H1 (cell line): Measurements from ENCODE around the gene H2AZ2. TPM values are rescaled to one million over a fixed set of nuclear protein-coding genes. Genes with fewer than 3 reads are reported as not detected.
A peak's percentile ranks its signal among the peaks of the same experiment; 100 is the strongest.

Source experiments
- CTCF ChIA-PET: fragments of 300-600 bp; sonication (Branson Sonifier 250); formaldehyde crosslinking; loops from one replicate; lab custom pipeline; 2021; ENCODE audit not compliant: partially characterized antibody; lab: Charles Lee
- POLR2A ChIA-PET: fragments of 300-600 bp; sonication (Branson Sonifier 250); formaldehyde crosslinking; loops from one replicate; lab custom pipeline; 2021; ENCODE audit warnings: inconsistent platforms; ENCODE audit not compliant: partially characterized antibody; lab: Charles Lee
- DNase-seq, 2 experiments: peaks; one replicate each; pipeline versions ENCODE4 v3.0.0 to v3.0.0-alpha.2; 2010 to 2022; ENCODE audit warnings: low spot score in 2 of 2, low read depth in 1 of 2, mixed read lengths in 1 of 2
- FAIRE-seq: peaks from 2 replicates; lab custom pipeline; 2011; peaks lifted over from hg19 to GRCh38; lab: Jason Lieb, UNC
- H2AFZ ChIP-seq: 2 replicates; pipeline ENCODE4 v1.8.1; 2012; ENCODE audit warnings: low read length, inconsistent platforms
- H2AK5ac ChIP-seq: 2 replicates; pipeline ENCODE4 v1.6.1; 2013; ENCODE audit warnings: low read depth, low read length
- H2BK120ac ChIP-seq: replicated peaks from 2 replicates; pipeline ENCODE3; 2013; ENCODE audit warnings: low read depth, low read length, inconsistent platforms
- H2BK12ac ChIP-seq: 2 replicates; pipeline ENCODE4 v1.6.1; 2013; ENCODE audit warnings: low read depth, low read length
- H2BK15ac ChIP-seq: 2 replicates; pipeline ENCODE4 v1.6.1; 2013; ENCODE audit warnings: low read length
- H2BK20ac ChIP-seq: 2 replicates; pipeline ENCODE4 v1.6.1; 2013; ENCODE audit warnings: low read length
- H2BK5ac ChIP-seq: 2 replicates; pipeline ENCODE4 v1.6.1; 2013; ENCODE audit warnings: low read depth, low read length
- H3K14ac ChIP-seq: 2 replicates; pipeline ENCODE4 v1.6.1; 2013; ENCODE audit warnings: inconsistent platforms; ENCODE audit not compliant: insufficient read length
- H3K18ac ChIP-seq: 2 replicates; pipeline ENCODE4 v1.6.1; 2013; ENCODE audit warnings: low read length; ENCODE audit errors: extremely low read depth
- H3K23ac ChIP-seq: 2 replicates; pipeline ENCODE4 v1.6.1; 2013; ENCODE audit warnings: inconsistent platforms; ENCODE audit not compliant: insufficient read length
- H3K23me2 ChIP-seq: 2 replicates; pipeline ENCODE4 v1.6.1; 2013; ENCODE audit warnings: low read depth, low read length
- H3K27ac ChIP-seq: 2 replicates; pipeline ENCODE4 v1.6.1; 2011; ENCODE audit warnings: low read depth, low read length, inconsistent platforms
- H3K27me3 ChIP-seq, 4 experiments: replicated peaks in 1 of 4; 1 replicate in 1 of 4; 2 replicates in 3 of 4; pipeline versions ENCODE4 v1.6.1 to v1.8.1; 2011 to 2013; ENCODE audit warnings: low read length in 3 of 4, mild to moderate bottlenecking in 3 of 4, inconsistent platforms in 2 of 4, mixed read lengths in 2 of 4, moderate library complexity in 1 of 4; ENCODE audit not compliant: control insufficient read depth in 3 of 4, insufficient read depth in 3 of 4; ENCODE audit errors: extremely low read depth in 1 of 4
- H3K36me3 ChIP-seq, 4 experiments: 2 replicates each; pipeline versions ENCODE4 v1.6.1 to v1.8.1; 2011 to 2013; ENCODE audit warnings: mild to moderate bottlenecking in 4 of 4, low read length in 3 of 4, moderate library complexity in 2 of 4, control low read depth in 1 of 4, inconsistent platforms in 1 of 4; ENCODE audit not compliant: insufficient read depth in 4 of 4, control insufficient read depth in 2 of 4
- H3K4ac ChIP-seq: replicated peaks from 2 replicates; pipeline ENCODE3; 2013; ENCODE audit warnings: low read length, low read depth, mixed read lengths, inconsistent platforms; ENCODE audit not compliant: insufficient read length
- H3K4me1 ChIP-seq, 4 experiments: replicated peaks in 1 of 4; 1 replicate in 1 of 4; 2 replicates in 3 of 4; pipeline versions ENCODE4 v1.6.1 to v1.8.1; 2011 to 2013; ENCODE audit warnings: low read length in 3 of 4, inconsistent platforms in 2 of 4, mixed read lengths in 1 of 4; ENCODE audit not compliant: insufficient read depth in 4 of 4, control insufficient read depth in 3 of 4
- H3K4me2 ChIP-seq, 2 experiments: 2 replicates each; pipeline versions ENCODE4 v1.6.1 to v1.8.1; 2011 to 2013; ENCODE audit warnings: low read depth in 2 of 2, low read length in 2 of 2, control low read depth in 1 of 2, inconsistent platforms in 1 of 2, mild to moderate bottlenecking in 1 of 2; ENCODE audit not compliant: insufficient read depth in 1 of 2
- H3K4me3 ChIP-seq, 4 experiments: fragments of 200-600, 300-600 bp in 1 of 4; sonication (generic), shearing (Covaris generic), sonication (Bioruptor Twin) in 1 of 4; 2 replicates each; pipeline versions ENCODE4 v1.5.1 to v1.8.1; 2011 to 2016; ENCODE audit warnings: low read length in 4 of 4, low read depth in 3 of 4, control low read depth in 2 of 4, inconsistent platforms in 2 of 4, mild to moderate bottlenecking in 2 of 4, mixed read lengths in 1 of 4, moderate library complexity in 1 of 4; ENCODE audit not compliant: insufficient read depth in 2 of 4; ENCODE audit errors: extremely low read depth in 1 of 4
- H3K56ac ChIP-seq: replicated peaks from 2 replicates; pipeline ENCODE3; 2013; ENCODE audit warnings: low read depth, mild to moderate bottlenecking, mixed read lengths, low read length, inconsistent platforms; ENCODE audit not compliant: insufficient read length
- H3K79me1 ChIP-seq: 2 replicates; pipeline ENCODE4 v1.6.1; 2013; ENCODE audit warnings: low read depth, low read length, control low read depth
- H3K79me2 ChIP-seq, 2 experiments: 2 replicates each; pipeline versions ENCODE4 v1.6.1 to v1.8.1; 2012 to 2013; ENCODE audit warnings: low read length in 2 of 2, mild to moderate bottlenecking in 2 of 2, inconsistent platforms in 1 of 2; ENCODE audit not compliant: insufficient read depth in 2 of 2, control insufficient read depth in 1 of 2
- H3K9ac ChIP-seq, 4 experiments: replicated peaks in 1 of 4; 1 replicate in 1 of 4; 2 replicates in 3 of 4; pipeline versions ENCODE4 v1.6.1 to v1.8.1; 2011 to 2013; ENCODE audit warnings: low read depth in 3 of 4, low read length in 3 of 4, control low read depth in 2 of 4, mild to moderate bottlenecking in 2 of 4, moderate library complexity in 2 of 4, inconsistent platforms in 1 of 4; ENCODE audit errors: extremely low read depth in 1 of 4
- H3K9me3 ChIP-seq, 2 experiments: 2 replicates each; pipeline versions ENCODE4 v1.6.1 to v1.8.1; 2012 to 2013; ENCODE audit warnings: mild to moderate bottlenecking in 2 of 2, moderate library complexity in 2 of 2, control low read depth in 1 of 2, inconsistent platforms in 1 of 2, low read depth in 1 of 2, low read length in 1 of 2, mixed read lengths in 1 of 2; ENCODE audit not compliant: insufficient read depth in 2 of 2
- H4K20me1 ChIP-seq, 2 experiments: replicated peaks in 1 of 2; 2 replicates each; pipeline versions ENCODE3 to v1.8.1; 2011 to 2013; ENCODE audit warnings: inconsistent platforms in 2 of 2, low read length in 2 of 2, mild to moderate bottlenecking in 1 of 2; ENCODE audit not compliant: insufficient read depth in 2 of 2, control insufficient read depth in 1 of 2
- H4K5ac ChIP-seq: 2 replicates; pipeline ENCODE4 v1.6.1; 2013; ENCODE audit warnings: low read length, low read depth, mixed read lengths, inconsistent platforms; ENCODE audit not compliant: insufficient read length
- H4K8ac ChIP-seq: 2 replicates; pipeline ENCODE4 v1.8.0; 2013; ENCODE audit warnings: mild to moderate bottlenecking, moderate library complexity, low read length, inconsistent platforms; ENCODE audit not compliant: insufficient read depth; ENCODE audit errors: extremely low read depth
- H4K91ac ChIP-seq: replicated peaks from 2 replicates; pipeline ENCODE3; 2013; ENCODE audit warnings: low read length, mixed read lengths, inconsistent platforms; ENCODE audit not compliant: insufficient read length
- POLR2A ChIP-seq, 2 experiments: IDR thresholded peaks; 1 replicate in 1 of 2; 2 replicates in 1 of 2; pipeline ENCODE4 v1.6.1; 2011; ENCODE audit warnings: low read depth in 2 of 2, low read length in 2 of 2, mild to moderate bottlenecking in 2 of 2; ENCODE audit errors: control extremely low read depth in 1 of 2
- POLR2AphosphoS5 ChIP-seq: IDR thresholded peaks from 2 replicates; pipeline ENCODE4 v1.6.1; 2011; ENCODE audit warnings: low read depth, low read length
- RXRA ChIP-seq: IDR thresholded peaks from 2 replicates; pipeline ENCODE4 v1.6.1; 2011; ENCODE audit warnings: low read depth, mild to moderate bottlenecking, low read length, moderate library complexity; ENCODE audit not compliant: insufficient read depth
- WGBS, 2 experiments: shearing (Covaris generic) in 1 of 2; methylation state at CpG; one replicate each; pipeline versions ENCODE4 v1.1.6 to v1.1.7; 2013 to 2015; ENCODE audit warnings: low lambda C conversion rate in 2 of 2, mixed read lengths in 2 of 2, inconsistent platforms in 1 of 2, low coverage in 1 of 2, missing lambda C conversion rate in 1 of 2; ENCODE audit not compliant: insufficient replicate concordance in 2 of 2, insufficient coverage in 1 of 2, insufficient read length in 1 of 2; ENCODE audit errors: extremely low coverage in 1 of 2, missing lambda C conversion rate in 1 of 2; 5-methylcytosine and 5-hydroxymethylcytosine counted together
- polyA plus RNA-seq, 7 experiments: library from polyadenylated mRNA; depleted of rRNA in 3 of 7; stranded (reverse) in 5 of 7; unstranded in 2 of 7; fragments of >200 nt in 5 of 7; fragments of 200-250 nt in 2 of 7; gene quantifications; 1 replicate in 5 of 7; 2 replicates in 1 of 7; 4 replicates in 1 of 7; pipeline versions ENCODE4 v1.2.1 to v1.2.3, GENCODE V29; 2011 to 2013; ENCODE audit warnings: missing spikeins in 2 of 7, mixed read lengths in 2 of 7
- total RNA-seq: library from RNA; stranded (reverse); fragmentation: NEBNext Ultra II Directional; extraction: Animal tissue kit (Norgen Biotek cat#: 25700); gene quantifications from 2 replicates; pipeline ENCODE4 v1.2.1, GENCODE V29; 2021

The H2AZ2 gene
- total and polyA plus RNA-seq, 2 of the 8 experiments (the other 6 are each of a cell fraction or from before 2014, with no cell fraction given), result 168 to 187 TPM

GRCh38 chr7:44824894-44825526, 22.9 kb downstream of the H2AZ2 start:
- Histone ChIP-seq H3K4me1 (no peaks in the 10 kb centered on the region), H4K5ac (no peak overlapping the region), H2BK5ac (no peak overlapping the region), H3K14ac (no peak overlapping the region), H3K9me3 (no peaks in the 10 kb centered on the region), H3K23me2 (no peaks in the 10 kb centered on the region), H2AFZ (no peak overlapping the region), H2BK120ac (no peak overlapping the region), H3K79me1 (no peaks in the 10 kb centered on the region; the same call in 1 of the 2 replicates), H4K91ac (no peak overlapping the region), H3K4me3 (no peak overlapping the region), H3K9ac (no peak overlapping the region), H3K18ac (no peak overlapping the region), H3K4ac (no peak overlapping the region), H3K4me2 (no peak overlapping the region), H4K8ac (no peak overlapping the region), H3K23ac (no peak overlapping the region), H2AK5ac (no peak overlapping the region), H3K27me3 (no peaks in the 10 kb centered on the region), H3K79me2 (no peaks in the 10 kb centered on the region), H4K20me1 (no peaks in the 10 kb centered on the region), H3K56ac (no peak overlapping the region), H2BK15ac (no peak overlapping the region), H3K36me3 (peaks cover 2 to 36% (median 17%) of the 10 kb centered on the region in 4 experiments; a peak in 7 of 8 replicates), H2BK20ac (no peak overlapping the region), H3K27ac (no peak overlapping the region), H2BK12ac (no peak overlapping the region)
- POLR2A ChIA-PET, result interaction anchor here (0.6 to 4.9 kb wide), 12 partner anchors 12 to 157 kb away, joined by 3 to 28 read pairs (median 5); partner anchors contain the start of gene H2AZ2
- DNase-seq (no peak), FAIRE-seq (no peak)
- CTCF ChIA-PET, result interaction anchor here (1.0 to 1.7 kb wide), 7 partner anchors 14 to 138 kb away, joined by 3 to 6 read pairs (median 4); no protein-coding TSS in a partner anchor
- WGBS, 2 experiments, result 95% methylated on average over 2 of the region's 2 CpGs; no CpG with 5 or more reads in 1 of the 2 experiments
- TF ChIP-seq POLR2A (IDR thresholded peaks at IDR 0.05; ENCODE audit: control extremely low read depth in 1 of 2, low read depth in 2 of 2, low read length in 2 of 2), result 0 out of 3 replicates have a peak, but pooled peaks of 1 of the 2 experiments have one; percentile 15
- peak; percentile 47; the same call in 1 of the 2 replicates for TF ChIP-seq POLR2AphosphoS5
- TF ChIP-seq RXRA, result no peak
